Panc1 (cell line): ENCODE data around the gene ZFAND2A. TPM values are rescaled to one million over a fixed set of nuclear protein-coding genes. Genes with fewer than 3 reads are reported as not detected.

Experiments used
- ATAC-seq: fragments of 200-7000 bp; cut with Tn5 transposase; 2 replicates; pipeline ENCODE4 v1.9.1; 2020; ENCODE audit warnings: mild to moderate bottlenecking, moderate library complexity
- BruUV-seq: library from RNA; stranded (reverse); fragments of 400-500 nt; replicated peaks from 2 replicates; lab custom pipeline; 2021; lab: Mats Ljungman, UMichigan
- CTCF ChIA-PET: fragments of 300-600 bp; sonication (Branson Sonifier 250); formaldehyde crosslinking; loops from one replicate; lab custom pipeline; 2022; ENCODE audit warnings: antibody characterized with exemption; lab: Charles Lee
- POLR2A ChIA-PET: fragments of 300-600 bp; sonication (Branson Sonifier 250); formaldehyde crosslinking; loops from one replicate; lab custom pipeline; 2022; ENCODE audit warnings: antibody characterized with exemption; lab: Charles Lee
- DNase-seq: peaks from one replicate; pipeline ENCODE4 v3.0.0-alpha.2; 2010; ENCODE audit warnings: low read depth, low spot score
- H3K27ac ChIP-seq: 2 replicates; pipeline ENCODE4 v1.5.1; 2011; ENCODE audit warnings: mild to moderate bottlenecking, low read length, inconsistent platforms
- H3K27me3 ChIP-seq: fragments of 200-500 bp; sonication (Bioruptor generic); 2 replicates; pipeline ENCODE4 v1.6.0; 2014; ENCODE audit warnings: low read length, inconsistent platforms; ENCODE audit not compliant: control insufficient read depth, insufficient read depth
- H3K36me3 ChIP-seq: fragments of 200-500 bp; sonication (Bioruptor generic); 2 replicates; pipeline ENCODE4 v1.5.1; 2014; ENCODE audit warnings: inconsistent platforms, mild to moderate bottlenecking, low read length, moderate library complexity; ENCODE audit not compliant: control insufficient read depth, insufficient read depth
- H3K4me1 ChIP-seq: 2 replicates; pipeline ENCODE4 v1.5.1; 2011; ENCODE audit warnings: inconsistent platforms, mild to moderate bottlenecking, low read length, moderate library complexity; ENCODE audit not compliant: control insufficient read depth, insufficient read depth
- H3K4me3 ChIP-seq, 2 experiments: 2 replicates each; pipeline ENCODE4 v1.5.1; 2011 to 2012; ENCODE audit warnings: low read depth in 2 of 2, low read length in 2 of 2, mild to moderate bottlenecking in 2 of 2, inconsistent platforms in 1 of 2, moderate library complexity in 1 of 2
- H3K9me3 ChIP-seq: fragments of 200-500 bp; sonication (Bioruptor generic); 2 replicates; pipeline ENCODE4 v1.5.1; 2014; ENCODE audit warnings: low read depth, mild to moderate bottlenecking, inconsistent platforms, low read length, moderate library complexity; ENCODE audit not compliant: control insufficient read depth, insufficient read depth
- POLR2AphosphoS5 ChIP-seq: IDR thresholded peaks from 2 replicates; pipeline ENCODE4 v1.6.1; 2012; ENCODE audit warnings: mild to moderate bottlenecking, low read depth, low read length, moderate library complexity
- REST ChIP-seq, 2 experiments: IDR thresholded peaks; 2 replicates each; pipeline ENCODE4 v1.6.1; 2011 to 2012; ENCODE audit warnings: low read depth in 2 of 2, control low read depth in 1 of 2, low read length in 1 of 2, mild to moderate bottlenecking in 1 of 2, moderate library complexity in 1 of 2; ENCODE audit not compliant: insufficient read depth in 1 of 2
- SIN3A ChIP-seq: IDR thresholded peaks from 2 replicates; pipeline ENCODE4 v1.6.1; 2012; ENCODE audit warnings: low read depth, mild to moderate bottlenecking, low read length, moderate library complexity, borderline replicate concordance; ENCODE audit not compliant: insufficient read depth
- TCF7L2 ChIP-seq: IDR thresholded peaks from 2 replicates; pipeline ENCODE4 v1.6.1; 2011; ENCODE audit warnings: mild to moderate bottlenecking, low read depth, low read length, inconsistent platforms
- in situ Hi-C: cut with HindIII; loops from 2 replicates; pipeline ENCODE4 v1.10.0; 2016; ENCODE audit warnings: low sequenced_read_pairs, low pct_unique_long_range_greater_than_20kb
- intact Hi-C: fragments of 100-400 bp; cut with micrococcal nuclease; formaldehyde crosslinking; loops from one replicate; pipeline ENCODE4 v1.10.0; 2022; ENCODE audit not compliant: unreplicated experiment
- total RNA-seq: library from RNA; stranded (reverse); gene quantifications from one replicate; pipeline ENCODE4 v1.2.1, GENCODE V29; 2021; ENCODE audit not compliant: unreplicated experiment
- TF ChIP-seq, protein P1 (sequence below): fragments of 450-650 bp; IDR thresholded peaks from 2 replicates; pipeline ENCODE4 v1.5.1; 2017; ENCODE audit warnings: mild to moderate bottlenecking

The ZFAND2A gene
- total RNA-seq, 1 experiment from 2014 or later = 24.1 TPM

- ChIA-PET POLR2A (interaction anchor here (0.7 kb wide), 1 partner anchor 26 kb away, joined by 8 read pairs; no protein-coding TSS in a partner anchor), CTCF (interaction anchor here (0.6 to 2.0 kb wide), 8 partner anchors 9 to 183 kb away, joined by 3 to 16 read pairs (median 6); no protein-coding TSS in a partner anchor)
- H3K4me1 ChIP-seq = peaks cover 12% of the 10 kb centered on the region
- intact Hi-C loops = no loop called here
- no peak overlapping the region for H3K27ac ChIP-seq
- DNase-seq (no peak), ATAC-seq (peak; percentile 75)
- in situ Hi-C loops = no loop called here
- H3K9me3 ChIP-seq = no peaks in the 10 kb centered on the region
- H3K36me3 ChIP-seq = no peaks in the 10 kb centered on the region
- H3K27me3 ChIP-seq = no peaks in the 10 kb centered on the region
- no peak overlapping the region for H3K4me3 ChIP-seq
- BruUV-seq = no TSS peak
- TF ChIP-seq, protein P1, sequence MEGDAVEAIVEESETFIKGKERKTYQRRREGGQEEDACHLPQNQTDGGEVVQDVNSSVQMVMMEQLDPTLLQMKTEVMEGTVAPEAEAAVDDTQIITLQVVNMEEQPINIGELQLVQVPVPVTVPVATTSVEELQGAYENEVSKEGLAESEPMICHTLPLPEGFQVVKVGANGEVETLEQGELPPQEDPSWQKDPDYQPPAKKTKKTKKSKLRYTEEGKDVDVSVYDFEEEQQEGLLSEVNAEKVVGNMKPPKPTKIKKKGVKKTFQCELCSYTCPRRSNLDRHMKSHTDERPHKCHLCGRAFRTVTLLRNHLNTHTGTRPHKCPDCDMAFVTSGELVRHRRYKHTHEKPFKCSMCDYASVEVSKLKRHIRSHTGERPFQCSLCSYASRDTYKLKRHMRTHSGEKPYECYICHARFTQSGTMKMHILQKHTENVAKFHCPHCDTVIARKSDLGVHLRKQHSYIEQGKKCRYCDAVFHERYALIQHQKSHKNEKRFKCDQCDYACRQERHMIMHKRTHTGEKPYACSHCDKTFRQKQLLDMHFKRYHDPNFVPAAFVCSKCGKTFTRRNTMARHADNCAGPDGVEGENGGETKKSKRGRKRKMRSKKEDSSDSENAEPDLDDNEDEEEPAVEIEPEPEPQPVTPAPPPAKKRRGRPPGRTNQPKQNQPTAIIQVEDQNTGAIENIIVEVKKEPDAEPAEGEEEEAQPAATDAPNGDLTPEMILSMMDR = peak; percentile 92
- TF ChIP-seq REST (IDR thresholded peaks at IDR 0.05; ENCODE audit: insufficient read depth in 1 of 2, low read depth in 2 of 2, low read length in 1 of 2) = no peak
These were observed 16.9 kb upstream of the ZFAND2A start for GRCh38 chr7:1176891-1177373.

- ChIA-PET CTCF (interaction anchor here (0.8 to 2.0 kb wide), 6 partner anchors 18 to 337 kb away, joined by 3 to 16 read pairs (median 6); no protein-coding TSS in a partner anchor), POLR2A (no interaction called here)
- H3K4me1 ChIP-seq = peaks cover 12% of the 10 kb centered on the region
- H3K4me3 ChIP-seq = peak overlapping the region; percentile 24 to 51
- ATAC-seq (peak; percentile 91), DNase-seq (peak; percentile 72)
- H3K27ac ChIP-seq = peak overlapping the region; percentile 76
- H3K27me3 ChIP-seq = no peaks in the 10 kb centered on the region
- no peaks in the 10 kb centered on the region for H3K36me3 ChIP-seq
- intact Hi-C loops (no loop called here), in situ Hi-C loops (no loop called here)
- no TSS peak for BruUV-seq
- TF ChIP-seq REST (IDR thresholded peaks at IDR 0.05; ENCODE audit: insufficient read depth in 1 of 2, low read depth in 2 of 2, low read length in 1 of 2) (peak in 1 of 2 experiments; percentile 50; a peak in 1 of 4 replicates), SIN3A (0 out of 2 replicates have a peak, but pooled peaks have one; percentile 64), TCF7L2 (no peak), POLR2AphosphoS5 (peak; percentile 51; the same call in 1 of the 2 replicates)
- TF ChIP-seq, protein P1 = peak; percentile 98
- H3K9me3 ChIP-seq = no peaks in the 10 kb centered on the region
These were observed 16.2 kb upstream of the ZFAND2A start for GRCh38 chr7:1175967-1176851.
